ENCODE measurements around the gene NAT8L.

Gene NAT8L

DNA sequence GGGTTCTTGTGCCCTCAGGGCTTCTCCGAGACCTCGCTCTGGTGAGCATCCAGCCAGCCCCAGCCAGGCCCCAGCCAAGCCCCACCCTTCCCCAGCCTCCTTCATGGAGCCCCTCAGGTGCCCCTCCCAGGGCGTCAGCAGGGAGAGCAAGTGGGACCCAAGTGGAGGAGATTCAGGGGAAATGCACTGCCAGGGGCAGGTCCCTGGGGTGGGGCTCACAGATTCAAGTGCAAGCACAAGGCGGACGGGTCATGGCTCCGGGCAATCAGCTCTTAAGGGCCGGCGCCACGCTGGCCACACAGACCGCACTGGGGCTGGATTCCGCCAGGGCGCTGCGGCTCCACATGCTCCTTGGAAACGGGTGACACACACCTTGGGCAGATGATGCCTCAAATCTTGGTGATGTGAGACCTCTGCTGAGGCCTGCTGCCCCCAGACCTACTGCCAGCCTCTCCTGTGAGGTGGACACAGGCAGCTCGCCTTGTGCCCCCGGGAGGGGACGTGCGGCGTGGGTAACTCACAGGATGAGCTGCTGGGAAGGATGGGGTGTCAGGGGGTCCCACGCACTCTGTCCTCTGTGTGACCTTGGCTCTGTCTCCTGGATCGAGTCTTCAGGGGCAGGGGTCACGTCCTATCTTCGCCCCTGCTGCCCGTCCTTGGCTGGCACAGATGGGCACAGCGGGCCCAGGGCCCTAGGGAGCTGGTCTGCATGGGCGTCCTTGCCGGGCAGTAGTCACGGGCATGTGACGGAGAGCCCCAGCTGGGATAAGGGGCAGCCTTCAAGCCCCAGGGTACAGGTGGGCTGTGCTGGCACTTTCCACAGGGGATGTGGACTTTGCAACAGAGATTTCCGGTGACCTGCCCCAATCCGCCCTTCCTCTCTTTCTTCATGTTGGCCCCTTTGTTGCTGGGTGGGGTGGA is 17.1 kb downstream of the NAT8L start:
- no peak for DNase-seq (ENCODE audit: low read depth in 2 of 2)

DNA sequence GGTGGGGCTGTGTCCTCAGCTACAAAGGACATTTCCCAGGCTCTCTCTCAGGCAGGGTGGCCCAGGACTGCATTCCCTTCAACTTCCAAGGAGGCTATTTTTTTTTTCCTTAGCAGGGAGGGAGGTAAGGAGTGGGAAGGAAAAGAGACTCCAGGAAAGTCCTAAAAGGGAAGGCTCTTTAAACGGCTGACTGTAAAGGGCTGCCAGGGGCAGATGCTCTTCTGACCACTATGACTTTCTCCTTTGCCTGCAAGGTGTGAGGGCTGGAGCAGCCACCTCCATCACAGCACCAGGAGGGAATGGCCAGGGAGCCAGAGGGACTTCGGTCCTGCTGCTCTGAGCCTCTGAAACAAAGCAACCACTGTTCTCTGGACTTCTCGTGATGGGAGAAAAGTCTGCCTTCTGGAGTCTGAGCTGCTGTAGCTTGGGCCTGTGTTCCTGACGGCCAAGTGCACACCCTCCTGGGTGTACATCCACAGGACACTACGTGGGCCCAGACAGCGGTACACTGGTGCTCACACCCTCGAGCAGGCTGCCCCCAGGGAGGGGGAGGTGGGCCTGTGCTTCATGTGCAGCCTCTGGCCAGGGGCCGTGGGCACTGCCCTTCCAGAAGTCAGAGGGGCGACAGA is 17.9 kb downstream of the NAT8L start:
- DNase-seq (ENCODE audit: low read depth in 2 of 2) = no peak

DNA sequence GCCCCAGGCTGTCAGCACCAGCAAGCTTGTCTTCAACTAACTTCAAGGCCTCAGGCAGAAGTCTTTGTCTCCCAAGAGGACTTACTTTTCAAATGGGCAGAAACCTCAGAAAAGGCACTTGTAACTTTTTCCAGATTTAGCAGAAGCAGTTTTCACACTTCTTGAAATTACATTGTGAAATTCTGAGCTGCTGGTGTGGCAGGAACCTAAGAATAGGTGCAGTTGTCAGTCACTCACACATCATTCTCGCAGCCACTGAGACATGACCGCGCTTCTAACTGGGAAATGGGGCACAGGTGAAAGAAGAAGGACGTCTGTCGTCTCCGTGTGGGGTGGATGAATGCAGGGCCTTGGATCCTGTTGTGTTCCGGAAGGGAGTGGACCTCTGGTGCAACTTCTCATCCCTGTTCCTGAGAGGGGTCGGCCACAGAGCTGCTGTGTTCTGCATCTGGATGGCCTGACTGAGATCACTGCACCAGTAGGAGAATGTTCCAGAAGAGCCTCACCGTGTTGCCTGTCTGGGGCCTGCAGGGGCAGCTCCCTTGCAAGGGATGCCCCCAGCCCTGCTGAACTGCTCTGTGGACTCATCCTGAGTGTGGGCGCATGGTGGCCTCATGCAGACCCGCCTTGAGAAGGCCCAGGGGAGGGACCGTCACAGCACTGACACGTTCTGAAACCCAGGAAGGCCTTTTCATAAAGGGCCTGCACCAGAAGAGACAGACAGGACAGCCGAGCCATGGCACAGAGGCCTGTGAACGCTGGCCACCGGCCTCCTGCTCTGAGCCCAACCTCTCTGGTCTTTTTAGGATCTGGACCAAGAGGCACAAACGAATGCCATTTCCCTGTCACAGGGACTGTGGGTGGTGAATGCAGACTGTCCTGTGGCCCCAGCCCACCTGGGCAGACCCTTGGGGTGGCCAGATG is 18.7 kb downstream of the NAT8L start:
- DNase-seq (ENCODE audit: low read depth in 2 of 2) = no peak

DNA sequence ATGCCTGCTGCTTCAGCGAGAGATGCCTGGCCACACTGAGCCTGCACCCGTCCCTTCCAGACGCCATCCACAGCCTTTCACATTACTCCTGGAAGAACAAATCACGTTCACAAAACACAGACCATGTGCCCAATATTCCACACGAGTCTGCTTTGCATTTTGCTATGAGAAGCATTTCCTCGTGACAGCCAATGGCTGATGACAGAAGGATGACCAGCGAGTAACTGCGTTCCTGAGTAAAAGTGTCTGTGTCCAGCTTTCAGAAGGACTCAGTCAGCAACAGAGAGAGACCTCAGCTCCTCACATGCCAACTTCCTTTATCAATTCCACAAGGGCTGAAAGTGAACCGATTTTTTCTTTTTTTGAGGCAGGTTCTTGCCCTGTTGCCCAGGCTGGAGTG is 19.5 kb downstream of the NAT8L start:
- DNase-seq (ENCODE audit: low read depth in 2 of 2) = no peak

DNA sequence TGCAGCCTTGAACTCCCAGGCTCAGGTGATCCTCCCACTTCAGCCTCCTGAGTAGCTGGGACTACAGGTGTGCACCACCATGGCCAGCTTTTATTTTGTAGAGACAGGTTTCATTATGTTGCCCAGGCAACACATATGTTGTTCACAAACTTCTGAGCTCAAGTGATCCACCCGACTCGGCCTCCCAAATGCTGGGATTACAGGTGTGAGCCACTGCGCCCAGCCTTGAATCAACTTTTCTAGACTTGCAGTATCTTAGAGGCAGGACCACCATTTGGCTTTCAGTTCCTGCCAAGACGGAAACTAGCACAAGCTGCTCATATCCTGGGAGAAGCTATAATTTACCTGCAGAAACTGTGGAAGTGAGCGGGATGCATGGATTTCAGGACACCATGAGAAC is 19.9 kb downstream of the NAT8L start:
- no peak for DNase-seq (ENCODE audit: low read depth in 2 of 2)

DNA sequence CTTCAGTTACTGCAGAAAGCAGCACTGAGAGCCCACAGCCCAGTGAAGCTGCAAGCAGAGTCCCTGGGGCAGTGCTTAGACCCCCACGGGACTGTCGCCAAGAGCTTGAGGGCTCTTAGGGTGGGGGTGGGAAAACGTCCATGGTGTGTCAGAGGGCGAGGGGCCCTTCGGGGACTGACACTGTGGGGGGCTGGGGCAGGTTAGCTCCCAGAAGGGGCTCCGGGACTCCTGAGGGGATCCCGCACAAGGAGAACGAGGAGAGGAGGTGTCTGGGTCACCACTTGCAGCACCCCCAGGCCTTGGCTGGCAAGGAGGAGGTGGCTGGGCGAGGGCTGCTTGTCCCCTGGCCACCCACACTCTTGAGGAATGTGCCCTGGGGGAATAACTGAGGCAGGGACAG is 20.8 kb downstream of the NAT8L start:
- no peak for DNase-seq (ENCODE audit: low read depth in 2 of 2)

DNA sequence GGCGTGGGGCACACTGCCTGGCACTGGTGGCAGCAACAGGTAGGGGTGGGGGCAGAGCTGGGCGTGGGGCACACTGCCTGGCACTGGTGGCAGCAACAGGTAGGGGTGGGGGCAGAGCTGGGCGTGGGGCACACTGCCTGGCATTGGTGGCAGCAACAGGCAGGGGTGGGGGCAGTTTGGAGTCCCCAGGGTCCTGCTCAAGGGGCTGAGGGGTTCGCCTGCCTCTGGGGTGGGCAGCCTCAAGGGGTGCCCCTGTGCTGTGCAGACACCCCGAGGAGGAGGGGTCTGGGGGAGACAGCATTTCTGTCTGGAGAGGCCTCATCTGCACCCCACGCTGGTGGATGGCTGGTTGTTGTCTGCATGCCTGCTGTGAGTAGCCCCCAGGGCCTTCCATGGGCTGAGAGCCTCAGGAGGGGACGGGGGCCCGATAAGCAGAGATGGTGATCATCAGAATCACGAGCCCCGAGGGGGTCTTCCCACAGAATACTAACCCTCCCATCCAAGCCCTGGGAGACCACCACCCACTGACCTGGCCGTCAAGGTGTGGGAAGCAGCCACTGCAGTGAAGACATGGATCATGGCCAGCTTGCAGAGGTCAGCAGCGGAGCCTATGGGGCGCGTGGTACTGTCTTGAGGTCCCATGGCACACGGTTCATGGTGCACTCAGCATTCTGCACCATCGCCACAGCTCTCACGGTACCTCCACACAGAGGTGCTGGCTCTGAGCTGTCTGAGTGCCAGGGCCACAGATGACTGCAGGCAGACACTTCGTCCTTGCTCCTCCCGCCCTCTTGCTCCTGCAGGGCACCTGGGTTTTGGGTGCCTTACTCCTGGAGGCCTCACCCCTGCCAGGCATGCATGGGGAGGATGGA is 21.5 kb downstream of the NAT8L start:
- no peak for DNase-seq (ENCODE audit: low read depth in 2 of 2)

DNA sequence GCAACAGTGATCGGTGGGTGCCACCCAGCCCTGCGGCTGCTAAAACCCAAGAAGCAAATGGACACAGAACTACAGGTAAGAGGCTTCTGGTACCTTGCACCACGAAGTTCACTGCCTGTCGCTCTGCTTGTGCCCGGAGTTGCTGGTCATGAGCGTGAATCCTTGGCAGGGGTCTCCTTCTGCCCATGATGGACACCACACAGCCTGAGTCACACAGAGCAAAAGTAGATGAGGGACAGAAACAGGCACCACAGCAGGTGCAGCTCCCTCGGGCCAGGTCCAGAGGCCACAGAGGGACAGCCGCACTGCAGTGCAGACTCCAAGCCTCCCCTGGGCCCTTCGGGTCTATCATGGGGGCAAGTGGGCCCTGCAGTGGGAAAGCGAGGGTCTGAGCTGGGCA is 22.4 kb downstream of the NAT8L start:
- no peak for DNase-seq (ENCODE audit: low read depth in 2 of 2)

DNA sequence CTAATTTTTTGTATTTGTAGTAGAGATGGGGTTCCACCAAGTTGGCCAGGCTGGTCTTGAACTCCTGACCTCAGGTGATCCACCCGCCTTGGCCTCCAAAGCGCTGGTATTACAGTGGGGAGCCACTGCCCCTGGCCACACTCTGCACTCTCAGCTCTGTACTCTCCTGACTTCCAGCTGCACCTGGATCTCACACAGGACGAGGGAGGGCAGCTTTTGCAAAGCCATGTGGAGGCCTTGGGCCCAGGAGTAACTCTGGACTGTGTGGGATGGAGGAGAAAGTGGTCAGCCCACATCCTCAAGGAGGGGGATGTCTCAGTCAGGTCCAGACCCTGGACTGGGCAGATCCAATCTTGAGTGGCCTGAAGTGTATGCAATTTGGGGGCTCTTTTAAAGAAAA is 23.0 kb downstream of the NAT8L start:
- no peak for DNase-seq (ENCODE audit: low read depth in 2 of 2)

DNA sequence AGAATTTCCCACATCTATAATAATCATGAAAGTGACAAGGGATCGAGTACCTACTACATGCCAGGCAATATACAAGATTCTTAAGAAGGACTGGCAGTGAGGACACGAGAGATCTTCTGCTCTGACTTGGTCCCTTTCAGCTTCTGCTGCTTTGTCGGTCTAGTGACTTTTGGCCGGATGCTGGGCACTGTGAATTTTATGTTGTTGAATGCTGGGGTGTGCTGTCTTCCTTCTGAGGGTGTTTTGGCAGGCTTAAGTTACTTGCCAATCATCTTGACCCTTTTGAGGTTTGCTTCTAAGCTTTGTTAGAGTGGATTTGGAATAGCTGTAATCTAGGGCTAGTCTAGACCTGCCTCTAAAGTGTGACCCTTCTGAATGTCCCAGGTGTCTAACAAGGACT is 23.5 kb downstream of the NAT8L start:
- no peak for DNase-seq (ENCODE audit: low read depth in 2 of 2)

DNA sequence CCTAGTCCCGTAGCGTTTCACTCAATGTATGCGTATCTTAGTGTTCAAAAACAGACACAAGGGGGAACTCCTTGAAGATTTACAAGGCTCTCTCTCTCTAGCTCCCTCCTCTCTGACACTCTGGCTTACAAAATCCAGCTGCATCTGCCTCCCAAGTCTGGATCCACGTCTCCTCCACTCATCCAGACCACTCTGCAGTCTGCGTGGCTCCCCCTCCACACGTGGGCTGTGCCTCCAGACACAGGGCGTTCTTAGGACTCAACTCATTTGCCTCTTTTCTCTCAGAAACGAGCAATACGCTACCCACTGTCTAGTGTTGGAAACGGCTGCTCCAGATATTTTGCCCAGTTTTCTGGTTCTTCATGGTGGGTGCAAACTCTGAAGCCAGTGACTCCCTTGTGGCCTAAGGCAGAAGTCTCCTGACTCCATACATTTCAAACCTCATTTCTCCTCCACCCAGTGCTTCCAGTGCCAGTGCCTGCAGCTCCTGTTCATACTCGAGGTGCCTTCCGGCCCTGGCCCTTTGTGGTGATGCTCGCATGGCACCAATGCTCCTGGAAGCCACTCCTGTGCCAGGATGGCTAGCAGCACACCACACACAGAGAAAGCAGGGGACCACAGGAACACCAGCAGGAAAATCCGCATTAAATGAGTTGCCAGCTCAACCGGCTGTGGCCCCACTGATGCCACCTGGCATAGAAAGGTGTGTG is 24.1 kb downstream of the NAT8L start:
- no peak for DNase-seq (ENCODE audit: low read depth in 2 of 2)

DNA sequence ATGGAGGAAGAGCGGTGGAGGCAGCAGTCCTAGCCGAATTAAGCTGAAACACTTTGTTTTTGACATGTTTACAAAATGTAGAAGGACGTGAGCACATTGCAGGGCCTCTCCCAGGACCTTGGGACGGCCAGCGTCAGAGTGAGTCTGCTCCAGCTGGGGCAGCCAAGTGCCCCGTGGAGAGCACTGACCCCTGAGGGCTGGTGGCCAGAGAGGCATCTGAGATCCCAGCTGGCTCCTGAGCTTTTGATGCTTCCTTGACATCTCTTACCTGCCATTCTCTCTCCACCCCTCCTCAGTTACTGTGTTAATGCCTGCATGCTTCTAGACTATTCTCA is 24.7 kb downstream of the NAT8L start:
- no peak for DNase-seq (ENCODE audit: low read depth in 2 of 2)

DNA sequence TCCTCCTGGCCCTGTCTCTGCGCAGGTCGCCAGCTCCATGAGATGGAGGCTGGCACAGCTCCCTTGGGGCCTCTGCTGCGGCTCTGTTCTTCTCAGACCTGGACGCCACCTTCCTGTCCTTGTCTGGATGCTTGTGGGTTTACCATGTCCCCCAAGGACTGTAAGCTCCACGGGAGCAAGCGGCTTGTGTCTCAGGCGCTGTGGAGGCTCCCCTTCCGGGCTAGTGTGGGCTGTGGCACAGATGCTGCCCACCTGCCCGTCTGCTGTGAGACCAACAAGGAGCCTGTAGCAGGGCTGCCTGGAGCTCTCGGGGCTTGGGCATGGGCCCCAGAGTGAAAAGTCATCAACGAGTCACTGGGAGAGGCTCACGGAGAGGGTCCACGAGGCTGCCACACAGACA is 25.2 kb downstream of the NAT8L start:
- DNase-seq (ENCODE audit: low read depth in 2 of 2) = no peak

DNA sequence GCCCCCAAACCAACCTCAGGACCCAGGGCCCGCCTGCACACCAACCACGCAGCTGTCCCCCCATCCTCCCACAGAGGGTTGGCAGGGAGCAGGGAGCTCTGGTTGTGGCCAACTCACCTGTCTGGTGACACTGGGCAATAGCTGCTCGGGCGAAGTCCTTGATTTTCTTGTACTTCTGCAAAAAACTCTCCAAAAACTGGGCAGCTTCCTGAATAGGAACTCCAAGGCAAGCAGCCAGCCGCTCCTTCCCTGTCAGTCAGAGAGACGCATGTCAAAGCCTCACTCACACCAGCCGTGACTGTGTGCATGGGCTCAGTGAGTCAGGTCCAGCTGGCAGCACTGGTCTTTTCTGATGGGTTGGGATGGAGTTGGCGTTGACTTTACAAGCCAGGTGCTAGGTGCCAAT is 26.4 kb downstream of the NAT8L start:
- DNase-seq (ENCODE audit: low read depth in 2 of 2) = no peak

DNA sequence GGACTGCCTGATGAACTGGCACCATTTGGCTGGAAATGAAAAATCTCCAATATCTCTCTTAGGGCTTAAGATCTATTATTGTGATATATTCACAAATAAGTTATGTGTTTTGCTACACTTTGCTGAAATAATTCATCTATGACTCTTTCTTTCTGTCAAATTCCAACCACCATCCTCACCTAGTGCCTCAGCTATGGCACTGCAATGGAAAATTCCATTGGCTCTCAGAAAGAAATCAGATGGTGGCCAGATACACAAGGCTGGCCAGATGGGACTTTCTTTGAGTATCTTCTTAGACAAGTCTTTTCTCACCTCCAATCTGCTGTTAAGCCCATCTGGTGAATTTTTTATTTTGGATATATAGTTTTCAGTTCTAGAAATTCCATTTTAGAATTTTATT is 28.0 kb downstream of the NAT8L start:
- no peak for DNase-seq (ENCODE audit: low read depth in 2 of 2)

DNA sequence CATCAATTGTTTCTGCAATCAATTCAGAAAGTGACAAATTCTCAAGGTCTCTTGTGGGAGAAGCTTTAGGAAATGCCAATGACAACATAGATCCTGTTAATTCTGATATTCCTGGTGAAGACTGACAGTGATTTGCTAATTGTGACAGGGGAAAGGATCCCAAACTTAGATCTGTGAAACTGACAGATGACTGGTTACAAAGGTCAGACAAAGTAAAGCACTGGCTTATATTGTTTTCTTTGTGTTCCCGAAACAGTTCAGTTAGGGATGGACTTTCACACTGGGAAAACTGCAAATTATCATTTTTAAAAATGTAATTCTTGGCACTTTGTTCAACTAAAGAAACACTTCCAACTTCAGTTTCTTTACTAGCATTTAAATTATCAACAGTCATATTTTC is 30.1 kb downstream of the NAT8L start:
- DNase-seq (ENCODE audit: low read depth in 2 of 2) = no peak

DNA sequence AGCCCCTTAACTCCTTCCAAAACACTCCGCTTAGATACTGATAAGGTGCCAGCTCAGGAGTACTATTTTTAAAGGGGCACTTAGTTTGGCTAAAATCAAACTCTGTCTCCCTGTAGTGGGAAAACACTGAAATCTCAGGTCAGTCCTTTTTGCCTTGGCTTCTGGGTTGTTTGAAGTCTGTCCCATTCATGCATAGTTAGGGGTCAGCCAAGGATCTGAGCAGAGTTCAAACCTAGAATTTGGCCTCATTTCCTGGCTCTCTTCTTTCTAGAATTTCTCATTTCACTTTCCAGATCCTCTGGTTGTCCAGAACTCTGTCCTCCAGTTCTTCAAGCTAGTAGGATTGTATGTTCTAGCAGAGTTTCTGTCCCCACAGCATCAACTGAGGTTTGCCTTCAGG is 31.5 kb downstream of the NAT8L start:
- no peak for DNase-seq (ENCODE audit: low read depth in 2 of 2)

DNA sequence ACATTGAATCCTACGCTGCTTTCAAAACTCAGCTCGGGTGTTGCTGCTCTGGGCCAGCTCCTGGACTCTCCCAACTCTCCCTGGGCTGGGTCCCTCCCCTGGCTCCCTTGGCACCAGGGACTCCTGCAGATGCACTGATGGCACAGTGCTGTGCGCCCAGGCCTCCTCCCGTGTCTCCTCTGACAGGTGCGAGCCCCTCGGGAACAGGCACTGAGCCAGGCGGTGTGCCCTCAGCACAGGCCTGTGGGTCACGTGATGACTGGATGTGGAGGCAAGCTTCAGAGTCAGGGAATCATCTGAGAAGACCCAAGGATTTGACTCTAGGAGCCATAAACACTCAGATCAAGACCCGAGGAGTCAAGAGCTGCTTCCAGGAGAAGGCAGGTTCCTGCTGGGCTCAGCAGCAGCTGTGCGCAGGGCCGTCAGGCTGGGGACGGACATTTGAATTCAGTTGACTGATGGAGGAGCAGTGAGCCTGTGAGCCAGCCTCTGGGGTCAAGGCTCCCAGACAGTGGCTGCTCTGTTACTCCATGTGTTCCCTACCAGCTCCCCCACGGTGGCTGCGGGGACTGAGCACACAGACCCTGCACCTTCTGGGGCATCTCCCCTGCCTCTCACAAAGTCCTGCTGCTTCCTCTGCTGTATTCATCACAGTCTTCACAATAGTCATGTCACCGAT is 33.0 kb downstream of the NAT8L start:
- DNase-seq (ENCODE audit: low read depth in 2 of 2) = no peak

DNA sequence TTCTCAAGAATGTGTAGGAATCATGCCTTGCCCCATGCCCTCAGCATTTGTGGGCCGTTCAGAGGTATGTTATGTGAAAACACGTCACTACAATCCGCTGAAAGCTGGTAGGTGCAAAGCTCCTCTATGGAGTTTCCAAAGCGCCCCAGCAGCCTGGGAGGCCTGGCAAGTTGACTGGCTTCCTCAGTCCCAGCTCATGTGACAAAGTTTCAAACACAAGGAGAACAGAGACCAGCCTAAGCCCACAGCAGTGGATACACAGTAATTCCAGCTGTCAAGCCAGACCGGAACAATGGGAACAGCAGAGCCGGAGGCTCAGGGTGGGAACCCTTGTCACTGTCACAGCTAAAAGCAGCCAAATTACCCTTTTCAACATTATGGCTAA is 33.5 kb downstream of the NAT8L start:
- DNase-seq (ENCODE audit: low read depth in 2 of 2) = no peak

DNA sequence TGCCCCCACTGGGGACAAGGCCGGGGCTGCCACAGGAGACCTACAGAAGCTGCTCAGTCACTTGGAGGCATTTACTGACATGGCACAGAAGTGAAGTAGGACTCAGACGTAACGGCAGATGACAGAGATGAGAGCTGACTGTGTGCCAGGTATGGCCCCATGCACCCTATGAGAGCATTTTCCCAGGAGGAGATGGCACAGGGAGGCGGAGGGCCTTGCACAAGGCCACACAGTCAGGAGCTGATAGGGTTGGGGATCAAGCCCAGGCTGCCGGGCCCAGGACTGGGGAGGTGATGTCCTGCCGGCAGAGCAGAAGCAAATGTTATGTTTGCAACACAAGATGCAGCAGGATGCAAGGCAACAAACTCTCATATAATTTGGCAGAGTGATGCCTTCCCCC is 34.1 kb downstream of the NAT8L start:
- no peak for DNase-seq (ENCODE audit: low read depth in 2 of 2)
